T-helper 1 cell (primary cell): ENCODE data around the gene POU6F2.
"Not testable (repeated sequence)": the region's sequence is repeated elsewhere in the genome, so short reads cannot be mapped to it uniquely, and the experiment has no call there.

Source experiments
- DNase-seq, 5 donors: peaks; one replicate each; pipeline ENCODE4 v3.0.0-alpha.2; 2012 to 2020

The POU6F2 gene

DNA sequence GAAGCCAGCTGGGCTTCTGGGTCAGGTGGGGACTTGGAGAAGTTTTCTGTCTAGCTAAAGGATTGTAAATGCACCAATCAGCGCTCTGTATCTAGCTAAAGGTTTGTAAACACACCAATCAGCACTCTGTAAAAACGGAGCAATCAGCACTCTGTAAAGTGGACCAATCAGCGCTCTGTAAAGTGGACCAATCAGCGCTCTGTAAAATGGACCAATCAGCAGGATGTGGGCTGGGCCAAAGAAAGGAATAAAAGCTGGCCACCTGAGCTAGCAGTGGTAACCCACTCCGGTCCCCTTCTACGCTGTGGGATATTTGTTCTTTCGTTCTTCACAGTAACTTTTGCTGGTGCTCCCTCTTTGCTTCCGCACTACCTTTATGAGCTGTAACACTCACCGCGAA lies 216.7 kb downstream of the POU6F2 start:
- not testable (repeated sequence) for DNase-seq

DNA sequence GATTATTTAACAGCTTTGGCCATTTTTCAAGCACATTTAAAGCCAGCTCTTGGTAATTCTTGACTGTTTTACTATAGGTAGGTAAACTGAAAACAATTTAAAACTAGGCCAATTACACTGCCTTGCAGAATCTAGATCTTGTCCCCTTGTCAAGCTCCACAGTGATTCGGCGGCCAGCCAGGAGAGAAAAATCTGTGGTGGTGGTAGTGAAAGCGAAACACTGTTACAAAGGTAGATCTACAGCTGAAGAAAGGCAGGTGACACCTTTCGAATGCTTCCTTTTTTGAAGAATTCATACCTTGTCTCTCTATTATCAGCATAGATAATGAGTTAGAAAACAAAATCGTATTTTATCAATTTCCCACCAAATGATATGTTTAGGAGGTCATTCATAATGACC lies 218.3 kb downstream of the POU6F2 start:
- no peak for DNase-seq

DNA sequence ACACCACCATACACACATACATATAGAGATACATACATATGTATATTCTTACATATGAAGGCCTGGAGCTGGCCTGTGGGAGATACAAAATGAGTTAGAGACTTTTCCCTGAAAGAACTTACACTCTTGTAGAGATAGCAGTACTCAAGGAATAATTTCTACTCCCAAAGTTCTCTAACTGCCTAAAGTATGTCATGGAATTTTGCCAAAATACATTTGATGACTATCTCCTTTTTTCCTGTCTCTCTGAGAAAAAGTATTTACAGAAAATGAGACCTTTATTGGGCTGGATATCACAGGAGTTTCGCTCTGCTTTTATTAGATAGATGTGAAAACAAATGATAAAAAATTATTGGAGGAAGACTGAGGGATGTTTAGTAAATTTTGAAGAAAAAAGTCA lies 220.1 kb downstream of the POU6F2 start:
- no peak for DNase-seq

DNA sequence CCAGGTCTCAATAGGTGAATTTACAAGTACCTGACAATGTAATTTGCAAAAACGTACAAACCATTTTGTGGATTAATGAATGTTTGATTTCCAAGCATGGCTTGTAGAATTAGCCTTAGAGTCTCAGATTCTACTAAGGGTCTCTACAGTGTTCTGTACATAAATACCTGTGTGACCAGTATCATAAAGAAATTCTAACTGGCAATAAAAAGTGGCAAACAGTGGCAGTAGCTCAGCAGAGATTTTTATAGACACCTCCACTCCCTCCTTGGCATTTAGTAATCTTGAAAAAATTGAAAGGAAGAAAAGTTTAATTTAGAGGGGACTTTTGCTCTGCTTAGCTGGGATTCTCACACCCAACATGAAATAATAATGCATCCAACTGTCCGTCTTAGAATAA lies 220.8 kb downstream of the POU6F2 start:
- DNase-seq: no peak

DNA sequence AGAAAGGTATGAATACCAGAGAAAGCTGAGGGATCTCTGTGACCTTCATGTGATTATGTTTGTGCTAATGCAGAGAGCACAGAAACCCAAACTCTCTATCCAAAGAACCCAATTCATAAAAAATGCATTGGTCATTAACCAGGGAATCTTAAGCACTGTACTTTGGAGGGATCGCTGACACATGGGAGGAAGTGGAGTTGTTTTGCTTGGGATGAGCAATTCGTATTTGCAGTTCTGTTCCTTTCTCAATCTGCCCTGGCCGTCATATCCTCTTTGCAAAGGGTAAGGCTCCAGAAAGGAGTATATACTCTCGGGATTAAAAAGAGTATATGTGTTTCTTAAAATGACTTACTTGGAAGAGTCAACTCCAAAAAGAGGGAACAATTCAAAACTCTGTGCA lies 221.3 kb downstream of the POU6F2 start:
- no peak for DNase-seq

DNA sequence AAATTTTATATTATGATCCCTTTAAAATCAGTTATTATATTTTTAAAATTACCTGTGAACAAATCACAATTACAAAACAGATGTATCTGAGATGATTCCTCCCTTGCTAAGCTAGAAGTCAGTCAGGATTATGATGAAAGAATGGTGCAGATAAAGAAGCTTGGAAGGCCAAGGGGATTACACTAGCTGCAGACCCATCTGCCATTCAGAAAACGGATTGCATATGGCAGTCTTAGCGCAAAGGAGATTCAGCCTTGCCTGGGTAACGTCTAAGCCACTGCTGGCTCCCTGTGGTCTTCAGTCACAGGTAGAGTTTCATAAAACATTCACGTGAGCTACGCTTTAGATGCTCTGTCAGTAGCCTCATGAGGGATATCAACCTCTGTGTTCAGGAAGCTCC lies 222.2 kb downstream of the POU6F2 start:
- no peak for DNase-seq

DNA sequence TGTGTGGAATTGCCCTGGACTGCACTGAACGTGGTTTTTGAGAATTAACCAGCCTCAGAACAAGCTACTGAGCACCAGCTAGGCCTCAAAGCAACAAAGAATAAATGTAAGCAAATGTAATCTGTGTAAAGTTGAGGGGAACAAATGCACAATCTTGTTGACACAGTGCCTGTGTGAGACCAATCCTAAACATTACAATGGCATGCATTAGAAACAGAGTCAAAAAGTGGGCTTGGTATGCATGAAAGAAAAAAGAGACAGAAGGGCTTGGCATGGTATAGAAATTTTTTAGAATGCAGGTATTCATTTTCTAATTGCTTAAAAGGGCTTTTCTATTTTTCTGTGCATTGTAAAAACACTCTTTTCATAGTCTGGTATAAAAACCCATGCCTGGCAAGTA lies 224.3 kb downstream of the POU6F2 start:
- no peak for DNase-seq

DNA sequence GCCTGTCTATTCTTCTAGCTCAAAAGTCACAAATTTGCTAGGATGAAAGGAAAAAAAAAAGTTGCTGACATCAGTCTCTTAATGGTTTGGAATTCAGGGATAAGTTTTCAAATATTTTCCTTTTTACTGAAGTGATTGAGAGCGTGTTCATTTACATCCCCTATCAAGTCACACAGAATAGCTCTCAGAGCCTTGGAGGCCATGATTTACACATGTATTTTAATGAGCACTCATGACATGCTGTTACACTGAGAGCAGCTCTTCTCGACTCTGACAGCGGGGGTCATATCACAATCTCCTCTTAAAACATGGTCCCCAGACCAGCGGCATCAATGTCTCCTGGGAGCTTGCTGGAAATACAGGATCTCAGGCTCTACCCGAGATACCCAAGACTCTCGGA lies 232.7 kb downstream of the POU6F2 start:
- DNase-seq: no peak

DNA sequence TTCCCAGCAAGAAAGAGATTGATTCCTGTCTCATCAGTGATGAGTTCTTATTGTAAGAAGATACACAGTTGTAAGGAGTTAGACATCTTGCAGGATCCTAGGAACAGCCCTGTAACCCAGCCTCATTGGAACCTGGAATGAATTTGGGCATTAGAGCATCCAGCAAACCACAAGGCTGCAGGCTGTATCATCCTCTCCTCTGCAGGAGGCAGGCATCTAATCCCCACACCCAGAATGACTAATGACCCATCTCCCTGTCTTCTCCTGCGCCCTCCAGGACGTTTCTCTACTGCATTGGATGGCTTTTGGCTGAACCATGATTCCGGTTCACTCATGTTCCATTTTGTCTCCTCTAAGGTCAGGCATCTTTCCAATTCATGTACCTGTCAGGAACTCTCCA lies 233.9 kb downstream of the POU6F2 start:
- no peak for DNase-seq

DNA sequence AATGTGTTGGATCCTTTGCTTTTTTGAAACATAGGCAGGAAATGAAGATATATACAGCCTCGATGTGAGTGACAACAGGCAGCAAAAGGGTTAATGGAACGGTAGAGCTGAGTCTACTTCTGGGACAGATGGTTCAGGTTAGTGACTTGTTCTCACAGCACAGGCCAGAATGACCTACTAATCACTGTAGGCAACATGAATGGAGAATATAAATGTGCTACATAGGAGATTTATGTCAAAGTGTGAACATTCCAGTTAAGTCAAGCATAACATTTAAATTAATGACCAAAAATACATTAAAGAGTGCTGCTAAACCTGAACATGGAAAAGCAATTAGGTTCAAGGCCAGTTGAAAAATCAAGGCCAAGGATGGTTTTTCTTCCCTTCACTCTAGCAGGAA lies 235.2 kb downstream of the POU6F2 start:
- no peak for DNase-seq

DNA sequence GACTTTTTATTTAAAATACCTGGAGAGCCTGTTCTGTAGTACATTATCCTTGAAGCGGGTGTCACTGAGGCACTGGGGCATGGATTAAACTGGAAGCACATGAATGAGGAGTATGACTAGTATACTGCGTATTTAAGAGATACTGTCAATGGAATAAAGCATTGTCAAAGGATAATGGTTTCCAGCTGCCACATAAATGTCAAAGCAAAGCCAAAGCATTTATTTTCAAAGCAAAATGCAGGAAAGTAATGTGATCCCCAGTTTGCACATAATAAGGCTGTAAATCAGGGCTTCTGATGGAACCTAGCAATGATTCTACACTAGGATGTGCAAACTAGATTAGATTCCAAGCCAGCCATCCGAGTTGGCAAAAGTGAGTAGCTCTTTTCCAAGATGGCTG lies 240.1 kb downstream of the POU6F2 start:
- DNase-seq: no peak

DNA sequence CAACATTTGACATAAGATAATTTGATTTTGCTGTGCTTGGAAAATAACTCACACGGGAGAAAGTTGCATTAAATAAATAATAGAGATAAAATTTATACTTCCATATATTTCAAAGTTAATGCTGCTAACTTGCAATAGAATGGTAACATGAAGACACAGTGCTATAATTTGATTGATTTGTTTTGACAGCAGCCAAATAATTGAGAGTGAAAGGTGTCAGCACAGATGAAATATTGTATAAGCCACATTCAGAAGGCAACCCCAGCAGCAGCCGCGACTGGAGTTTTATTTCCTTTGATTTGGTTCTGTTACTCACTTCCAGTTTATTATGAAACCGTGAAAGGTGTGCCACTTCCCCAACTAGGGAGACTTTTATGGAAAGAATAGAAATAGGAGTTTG lies 242.2 kb downstream of the POU6F2 start:
- no peak for DNase-seq

DNA sequence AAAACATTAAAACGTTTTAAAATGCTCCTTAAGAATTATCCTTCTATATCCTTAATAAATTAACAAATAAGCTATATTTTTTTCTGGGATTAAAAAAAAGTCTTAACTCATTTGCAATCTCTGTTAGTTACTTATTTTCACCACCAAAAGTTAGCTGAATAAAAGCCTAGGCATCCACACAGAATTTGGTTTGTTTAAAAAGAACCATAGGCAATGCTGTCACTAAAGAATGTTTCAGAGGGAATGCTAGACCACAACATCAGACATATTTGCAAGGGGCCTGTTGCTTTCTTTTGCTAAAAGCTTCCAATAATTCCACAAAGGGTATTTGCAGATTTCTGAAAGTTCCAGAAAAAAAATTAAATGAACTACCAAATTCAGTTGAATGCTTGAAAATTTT lies 244.2 kb downstream of the POU6F2 start:
- no peak for DNase-seq

DNA sequence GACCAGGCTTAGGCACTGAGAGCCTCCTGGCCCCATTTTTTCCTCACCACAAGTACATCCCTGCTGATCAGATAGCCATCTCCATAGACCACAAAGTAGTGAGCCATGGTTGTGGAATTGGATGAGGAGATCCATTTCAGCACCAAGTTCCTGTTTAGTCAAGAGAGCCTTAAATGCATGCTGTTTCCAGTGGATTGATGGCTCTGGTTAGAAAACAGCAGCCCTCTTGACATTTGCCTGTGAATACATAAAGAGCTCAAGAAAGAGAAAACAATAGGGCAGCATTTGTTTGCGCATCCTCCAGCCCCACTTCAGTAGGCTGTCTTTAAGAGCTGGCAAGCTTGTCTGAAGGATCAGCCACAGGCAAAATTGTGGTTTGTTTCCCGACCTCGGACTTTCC lies 251.2 kb downstream of the POU6F2 start:
- DNase-seq: no peak

DNA sequence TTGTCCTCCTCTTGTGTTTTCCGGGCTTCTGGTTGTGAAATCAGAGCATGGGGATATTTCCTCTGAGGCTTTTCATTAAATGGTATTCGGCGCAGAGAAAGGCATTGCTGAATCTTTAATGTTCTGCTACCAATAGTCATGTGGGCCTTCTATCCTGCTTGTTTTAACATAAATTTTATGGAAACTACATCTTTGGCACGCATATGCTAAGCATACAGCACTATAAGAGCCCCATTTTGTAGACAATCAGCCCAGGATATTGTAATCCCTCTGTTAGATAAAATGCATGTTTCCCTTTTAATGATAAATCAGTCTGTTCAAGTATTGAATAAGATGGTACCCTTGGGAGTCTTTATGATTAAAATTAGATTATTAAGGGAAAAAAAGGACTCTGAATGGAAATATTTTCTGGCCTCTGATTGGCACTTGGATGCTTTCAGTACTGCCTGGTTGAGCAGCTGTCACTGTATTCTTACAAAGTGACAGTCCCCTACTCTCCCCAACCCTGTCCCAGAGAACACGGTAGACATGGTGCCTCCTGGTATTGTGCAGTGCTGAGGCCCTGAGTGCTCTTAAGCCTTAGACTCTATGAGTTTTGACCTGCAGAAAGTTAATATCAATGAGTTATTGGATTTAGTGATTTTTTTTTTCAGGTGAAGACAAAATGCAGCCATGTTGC lies 256.3 kb downstream of the POU6F2 start:
- no peak for DNase-seq

DNA sequence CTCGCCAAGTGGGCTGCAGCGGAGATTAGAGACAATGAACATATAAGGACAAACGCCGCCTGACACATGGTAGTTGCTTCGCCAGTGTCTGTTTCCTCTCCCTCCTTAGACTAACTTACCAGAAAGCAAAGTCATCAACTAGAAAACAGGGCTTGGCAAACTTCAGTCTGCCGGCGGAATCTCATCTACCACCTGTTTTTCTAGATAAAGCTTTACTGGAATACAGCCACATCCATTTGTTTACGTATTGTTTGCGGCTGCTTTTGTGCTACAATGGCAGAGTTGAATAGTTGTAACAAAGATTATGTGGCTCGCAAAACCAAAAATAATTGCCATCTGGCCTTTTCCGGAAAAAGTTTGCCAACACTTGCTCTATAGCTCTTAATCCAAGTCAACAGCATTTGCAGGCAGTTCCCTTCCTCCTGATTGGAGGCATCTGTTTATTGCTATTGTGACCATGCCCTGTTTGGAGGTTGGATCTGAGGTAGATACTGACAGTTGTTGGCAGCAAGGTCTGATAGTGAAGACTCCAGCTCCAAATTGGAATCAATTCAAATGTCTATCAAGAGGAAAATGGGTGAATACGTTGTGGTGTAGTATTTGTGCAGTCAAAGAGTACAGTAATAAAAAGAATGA lies 260.6 kb downstream of the POU6F2 start:
- DNase-seq: no peak

DNA sequence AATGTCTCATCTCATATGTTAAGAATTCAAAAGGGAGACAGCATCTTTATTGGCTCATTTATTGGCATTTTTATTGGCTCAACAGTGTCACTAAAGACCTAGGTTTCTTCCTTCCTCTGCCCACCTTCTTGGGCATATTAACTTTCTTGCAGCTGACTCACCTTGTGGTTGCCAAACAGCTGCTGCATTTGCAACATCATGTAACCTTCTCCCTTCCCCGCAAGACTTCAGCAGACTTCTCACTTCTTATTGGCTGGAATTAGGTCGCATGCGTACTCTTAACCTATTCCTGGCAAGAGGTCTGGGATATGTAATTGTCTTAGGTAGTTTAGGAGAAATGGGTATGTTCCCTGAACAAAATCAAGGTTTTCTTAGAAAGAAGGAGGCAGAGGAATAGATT lies 263.2 kb downstream of the POU6F2 start:
- no peak for DNase-seq

DNA sequence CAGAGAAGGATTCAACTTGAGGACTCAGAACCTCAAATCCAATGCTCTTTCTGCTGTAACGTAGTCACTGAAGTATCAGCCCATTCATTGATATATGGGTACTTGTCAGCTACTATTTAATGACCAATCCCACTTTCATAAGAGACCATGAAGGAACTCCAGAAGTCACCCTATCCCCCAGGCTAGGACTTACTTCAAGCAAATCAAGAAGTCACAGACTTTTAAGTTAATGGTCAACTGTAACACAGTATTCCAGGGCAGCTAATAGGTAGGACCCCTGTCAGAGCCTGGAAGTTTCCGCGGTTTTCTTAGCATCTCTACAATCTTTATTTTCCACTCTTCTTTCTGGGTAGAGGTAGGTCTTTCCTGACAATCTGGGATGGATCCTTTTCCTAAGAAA lies 269.9 kb downstream of the POU6F2 start:
- DNase-seq: no peak

DNA sequence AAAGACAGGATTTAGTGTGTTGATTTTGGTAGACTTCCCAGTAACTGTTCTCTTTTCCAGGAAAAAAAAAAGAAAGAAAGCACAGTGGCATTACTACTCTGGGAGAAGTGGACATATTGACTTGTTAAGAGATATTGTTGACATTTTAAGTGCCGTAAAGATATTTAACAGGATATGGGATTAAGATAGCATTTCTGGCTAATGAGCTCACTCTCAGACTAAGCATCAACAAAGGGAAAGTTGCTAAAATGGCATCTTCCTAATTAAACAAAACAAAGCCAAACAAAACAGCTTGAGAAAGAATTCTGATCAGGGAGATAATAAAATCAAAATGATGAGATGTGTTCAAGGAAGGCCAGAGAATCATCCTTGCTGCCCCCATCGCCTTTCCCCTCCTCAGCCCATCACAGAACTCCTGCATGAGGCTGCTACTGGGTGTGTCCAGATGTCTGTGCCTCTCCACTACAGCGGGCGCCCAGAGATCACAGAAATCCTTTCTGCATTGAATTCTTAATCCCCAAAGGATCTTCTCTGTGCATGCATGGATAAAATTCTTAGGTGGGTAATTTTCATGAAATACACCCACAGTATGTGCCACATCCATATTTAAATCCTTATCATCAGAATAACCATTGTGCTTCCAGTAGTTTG lies 270.5 kb downstream of the POU6F2 start:
- no peak for DNase-seq

DNA sequence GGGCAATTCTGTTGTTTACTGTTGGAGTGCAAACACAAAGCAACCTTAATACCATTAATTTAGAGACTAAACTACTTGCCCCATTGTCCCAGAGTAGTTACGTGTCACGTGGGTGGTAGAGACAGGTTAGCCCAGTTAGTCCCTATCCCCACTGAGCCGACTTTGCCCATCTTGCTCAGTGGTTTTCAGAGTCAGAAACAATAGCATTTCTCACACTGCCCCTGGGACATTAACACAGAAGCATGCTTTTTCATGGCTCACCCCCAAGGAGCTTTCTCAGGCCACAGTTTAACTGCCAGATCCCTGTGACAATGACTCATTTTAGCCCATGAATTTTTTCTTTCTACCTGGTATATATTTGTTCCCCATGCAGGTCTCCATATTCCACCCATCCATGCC lies 271.0 kb downstream of the POU6F2 start:
- no peak for DNase-seq

DNA sequence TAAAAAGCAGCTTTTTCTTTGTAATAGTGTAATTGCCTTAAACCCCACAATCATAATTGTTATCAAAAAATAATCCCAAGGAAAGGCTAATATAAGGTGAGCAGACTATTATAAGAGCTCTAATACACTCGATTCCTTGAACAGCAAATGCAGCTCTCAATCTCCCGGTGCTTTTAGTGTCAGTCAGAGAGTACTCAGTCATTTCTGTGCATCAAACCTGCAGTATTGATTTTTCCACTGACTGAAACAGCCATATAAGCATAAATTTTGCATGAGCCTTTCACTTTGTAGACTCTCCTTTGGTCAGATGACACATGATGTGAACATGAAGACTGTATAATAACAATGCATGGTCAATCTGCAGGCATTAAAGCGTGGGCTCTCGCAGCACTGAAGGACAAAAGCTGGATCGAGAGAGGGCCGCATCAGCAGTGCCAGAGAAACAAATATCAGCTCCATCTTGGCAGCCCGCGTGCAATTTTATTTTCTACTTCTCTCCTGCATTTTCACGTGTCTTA lies 272.0 kb downstream of the POU6F2 start:
- DNase-seq: no peak

DNA sequence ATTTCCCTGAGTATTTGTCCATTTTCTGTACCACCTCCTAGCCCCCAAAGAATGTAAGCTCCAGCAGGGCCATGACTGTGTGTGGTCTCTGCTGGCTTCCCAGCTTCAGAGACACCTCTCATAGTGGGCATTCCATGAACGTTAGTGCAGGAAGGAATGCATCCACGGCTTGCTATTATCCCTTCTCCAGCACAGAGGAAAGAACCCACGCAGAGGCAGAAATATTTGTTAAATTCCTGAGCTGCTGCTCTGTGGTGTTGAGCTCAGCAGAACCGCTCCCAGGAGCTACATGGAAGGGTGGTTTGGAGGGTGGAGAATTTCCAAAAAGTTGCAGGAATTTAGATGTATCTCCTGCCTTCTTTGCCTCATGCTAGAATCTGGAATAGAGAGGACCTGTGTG lies 275.2 kb downstream of the POU6F2 start:
- no peak for DNase-seq

DNA sequence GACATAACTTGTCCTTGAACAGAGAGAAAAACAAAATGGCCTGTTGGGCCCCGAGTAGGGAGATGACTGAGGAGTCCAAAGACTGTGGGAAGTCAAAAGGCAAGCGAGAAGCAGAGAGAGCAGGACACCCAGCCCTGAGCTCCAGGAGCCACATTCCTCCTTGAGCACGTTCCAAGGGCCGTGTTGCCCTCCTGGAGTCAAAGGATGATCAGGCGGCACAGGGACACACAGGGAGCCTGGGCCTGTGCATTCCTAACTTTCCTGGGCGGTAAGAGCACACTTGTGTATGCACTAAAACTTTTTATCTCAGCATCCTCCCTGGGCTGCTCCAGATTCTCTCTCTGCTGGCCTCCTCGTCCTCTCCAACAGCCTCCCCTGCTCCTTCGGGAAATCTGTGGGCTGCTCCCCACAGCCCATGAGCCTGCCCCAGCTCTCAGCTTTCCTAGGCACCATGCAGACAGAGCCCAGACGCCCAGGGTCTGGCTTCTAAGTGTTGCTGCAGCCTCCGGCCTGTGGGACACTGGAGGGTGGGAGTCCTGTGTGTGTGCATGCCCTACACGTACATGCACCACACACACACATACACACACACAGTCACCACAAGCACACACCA lies 281.8 kb downstream of the POU6F2 start:
- no peak for DNase-seq

DNA sequence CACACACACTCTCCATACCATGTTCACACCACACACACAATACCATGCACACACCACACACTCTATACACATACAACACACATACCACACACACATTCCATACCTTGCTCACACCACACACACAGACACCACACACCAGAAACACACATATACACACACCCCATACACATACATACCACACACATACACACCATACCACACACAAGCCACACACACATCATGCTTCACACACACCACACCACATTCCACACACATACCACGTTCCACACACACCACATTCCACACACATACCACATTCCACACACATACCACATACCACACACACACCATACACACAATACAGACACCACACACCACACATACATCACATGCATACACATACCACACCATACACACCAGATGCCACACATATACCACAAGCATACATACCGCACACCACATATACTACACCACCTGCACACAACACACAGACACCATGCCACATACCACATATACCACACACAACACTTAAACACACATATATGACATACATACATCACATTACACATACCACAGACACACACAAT lies 282.7 kb downstream of the POU6F2 start:
- no peak for DNase-seq
